B cell (primary cell): ENCODE results near the gene AP5M1. TPM values are rescaled to one million over a fixed set of nuclear protein-coding genes. Genes with fewer than 3 reads are reported as not detected.

Source experiments
- ATAC-seq: fragments of 200-7000 bp; cut with Tn5 transposase; one replicate; pipeline ENCODE4 v1.10.0; 2021; ENCODE audit warnings: low read depth, mild to moderate bottlenecking, moderate number of reproducible peaks, moderate library complexity
- CTCF ChIA-PET: fragments of 350-600 bp; sonication (Branson Sonifier 250); formaldehyde crosslinking; loops from one replicate; lab custom pipeline; 2021; ENCODE audit warnings: antibody characterized with exemption, inconsistent platforms; lab: Charles Lee
- POLR2A ChIA-PET: fragments of 350-600 bp; sonication (Branson Sonifier 250); formaldehyde crosslinking; loops from one replicate; lab custom pipeline; 2021; ENCODE audit warnings: antibody characterized with exemption; lab: Charles Lee
- DNase-seq: peaks from one replicate; pipeline ENCODE4 v3.0.0; 2013
- H2AFZ ChIP-seq: 2 replicates; pipeline ENCODE4 v1.6.1; 2012; ENCODE audit warnings: mild to moderate bottlenecking, low read depth, low read length; ENCODE audit not compliant: insufficient read depth, poor library complexity, severe bottlenecking
- H3K27ac ChIP-seq, 2 donors: 1 replicate in 1 of 2; 2 replicates in 1 of 2; pipeline ENCODE4 v1.5.1; 2012 to 2013; ENCODE audit warnings: low read length in 2 of 2, mild to moderate bottlenecking in 2 of 2, moderate library complexity in 1 of 2
- H3K27me3 ChIP-seq, 4 experiments: fragments of 200-600 bp in 1 of 4; sonication (generic) in 1 of 4; replicated peaks in 1 of 4; 1 replicate in 2 of 4; 2 replicates in 2 of 4; pipeline versions ENCODE4 v1.6.1 to v1.7.0; 2013 to 2016; ENCODE audit warnings: low read length in 3 of 4, mild to moderate bottlenecking in 2 of 4, mixed read lengths in 1 of 4, moderate library complexity in 1 of 4; ENCODE audit not compliant: insufficient read depth in 4 of 4, control insufficient read depth in 3 of 4; ENCODE audit errors: control extremely low read depth in 1 of 4
- H3K36me3 ChIP-seq, 2 experiments: replicated peaks in 1 of 2; 1 replicate in 1 of 2; 2 replicates in 1 of 2; pipeline versions ENCODE4 v1.6.1 to v1.7.1; 2013; ENCODE audit warnings: low read length in 1 of 2; ENCODE audit not compliant: insufficient read depth in 2 of 2, control insufficient read depth in 1 of 2; ENCODE audit errors: control extremely low read depth in 1 of 2, extremely low read depth in 1 of 2
- H3K4me1 ChIP-seq, 2 donors: fragments of 200-600 bp in 1 of 2; sonication (generic) in 1 of 2; 1 replicate in 1 of 2; 2 replicates in 1 of 2; pipeline versions ENCODE4 v1.5.1 to v1.6.1; 2013 to 2017; ENCODE audit warnings: low read length in 2 of 2; ENCODE audit not compliant: control insufficient read depth in 2 of 2, insufficient read depth in 2 of 2
- H3K4me2 ChIP-seq: replicated peaks from 2 replicates; pipeline ENCODE3; 2012; ENCODE audit warnings: mild to moderate bottlenecking, low read depth, low read length; ENCODE audit not compliant: poor library complexity, severe bottlenecking
- H3K4me3 ChIP-seq, 5 experiments: fragments of 200-600 bp in 1 of 5; sonication (generic) in 1 of 5; 1 replicate in 3 of 5; 2 replicates in 2 of 5; pipeline versions ENCODE4 v1.5.1 to v1.7.0; 2011 to 2016; ENCODE audit warnings: low read length in 4 of 5, mild to moderate bottlenecking in 4 of 5, low read depth in 2 of 5, control low read depth in 1 of 5, moderate library complexity in 1 of 5; ENCODE audit not compliant: insufficient read depth in 1 of 5; ENCODE audit errors: control extremely low read depth in 1 of 5, extremely low read depth in 1 of 5
- H3K79me2 ChIP-seq: fragments of 200-600 bp; sonication (generic); one replicate; pipeline ENCODE4 v1.6.0; 2016; ENCODE audit warnings: low read length; ENCODE audit not compliant: control insufficient read depth, insufficient read depth
- H3K9ac ChIP-seq: fragments of 200-600 bp; sonication (generic); 2 replicates; pipeline ENCODE4 v1.6.1; 2017; ENCODE audit warnings: mild to moderate bottlenecking, low read length, moderate library complexity
- H3K9me3 ChIP-seq, 3 donors: one replicate each; pipeline versions ENCODE4 v1.6.1 to v1.7.1; 2013; ENCODE audit warnings: low read length in 2 of 3; ENCODE audit not compliant: control insufficient read depth in 2 of 3, insufficient read depth in 1 of 3; ENCODE audit errors: control extremely low read depth in 1 of 3
- H4K20me1 ChIP-seq: 2 replicates; pipeline ENCODE4 v1.6.0; 2012; ENCODE audit warnings: mild to moderate bottlenecking, low read length; ENCODE audit not compliant: insufficient read depth, control insufficient read depth, poor library complexity, severe bottlenecking
- H3K27ac Mint-ChIP-seq: one replicate; pipeline ENCODE4 v1.8.0; 2021; ENCODE audit warnings: mixed read lengths
- H3K27me3 Mint-ChIP-seq: one replicate; pipeline ENCODE4 v1.8.0; 2021; ENCODE audit warnings: mixed read lengths
- H3K4me1 Mint-ChIP-seq: one replicate; pipeline ENCODE4 v1.8.0; 2021; ENCODE audit warnings: mixed read lengths
- H3K4me3 Mint-ChIP-seq: one replicate; pipeline ENCODE4 v1.8.0; 2021; ENCODE audit warnings: mixed read lengths
- H3K9me3 Mint-ChIP-seq: one replicate; pipeline ENCODE4 v1.8.0; 2022; ENCODE audit warnings: mixed read lengths; ENCODE audit not compliant: insufficient read depth
- CTCF ChIP-seq: fragments of 200-600 bp; IDR thresholded peaks from one replicate; pipeline ENCODE4 v1.8.0; 2022; ENCODE audit warnings: antibody characterized with exemption, mild to moderate bottlenecking
- EZH2 ChIP-seq: IDR thresholded peaks from 2 replicates; pipeline ENCODE4 v1.6.1; 2012; ENCODE audit warnings: borderline replicate concordance, low read depth, mild to moderate bottlenecking, moderate library complexity, low read length; ENCODE audit not compliant: insufficient read depth, poor library complexity, severe bottlenecking
- WGBS: methylation state at CpG from one replicate; pipeline ENCODE4 v1.1.5; 2013; ENCODE audit warnings: missing lambda C conversion rate; ENCODE audit not compliant: insufficient coverage; 5-methylcytosine and 5-hydroxymethylcytosine counted together
- intact Hi-C: fragments of 100-400 bp; cut with micrococcal nuclease; formaldehyde crosslinking; loops from one replicate; pipeline ENCODE4 v1.10.0; 2022
- polyA plus RNA-seq: library from polyadenylated mRNA; depleted of rRNA; stranded (reverse); fragments of >200 nt; gene quantifications from 2 replicates; pipeline ENCODE4 v1.2.3, GENCODE V29; 2012
- total RNA-seq, 2 donors: library from RNA; stranded (reverse); fragments of 120-200 nt in 1 of 2; gene quantifications; 1 replicate in 1 of 2; 2 replicates in 1 of 2; pipeline versions ENCODE4 v1.2.3 to v1.2.4, GENCODE V29; 2013 to 2022

AP5M1 gene
- total and polyA plus RNA-seq, 2 donors (not counting 1 experiment from before 2014, with no cell fraction given) = 14.5 to 53.6 TPM

GRCh38 chr14:57323721-57324120, 55.0 kb downstream of the AP5M1 start:
- Mint-ChIP-seq H3K27ac (no peak overlapping the region), H3K27me3 (peaks cover 15% of the 10 kb centered on the region), H3K4me1 (peaks cover 10% of the 10 kb centered on the region), H3K4me3 (no peak overlapping the region), H3K9me3 (no peaks in the 10 kb centered on the region)
- peaks cover 0 to 4% (median 1%) of the 10 kb centered on the region in 4 experiments for H3K27me3 ChIP-seq
- H3K4me2 ChIP-seq = no peak overlapping the region
- intact Hi-C loops = no loop called here
- no peak overlapping the region for H3K27ac ChIP-seq
- no peaks in the 10 kb centered on the region for H3K9me3 ChIP-seq
- peaks cover 5 to 7% of the 10 kb centered on the region in 2 donors for H3K4me1 ChIP-seq
- no peaks in the 10 kb centered on the region for H4K20me1 ChIP-seq
- 100% methylated on average over 1 of the region's 3 CpGs for WGBS
- ChIA-PET CTCF (interaction anchor here (3.4 kb wide), 1 partner anchor 833 kb away, joined by 15 read pairs; no protein-coding TSS in a partner anchor), POLR2A (no interaction called here)
- H3K36me3 ChIP-seq = no peaks in the 10 kb centered on the region
- no peak overlapping the region for H2AFZ ChIP-seq
- H3K9ac ChIP-seq = no peak overlapping the region
- no peak for DNase-seq
- no peak for ATAC-seq
- TF ChIP-seq CTCF (no peak), EZH2 (no peak)
- H3K4me3 ChIP-seq = no peak overlapping the region
- no peaks in the 10 kb centered on the region for H3K79me2 ChIP-seq

GRCh38 chr14:57326253-57326652, 57.5 kb downstream of the AP5M1 start:
- Histone ChIP-seq H3K9me3 (no peaks in the 10 kb centered on the region), H3K79me2 (no peaks in the 10 kb centered on the region), H3K27ac (no peak overlapping the region), H3K4me3 (no peak overlapping the region), H3K4me2 (peak overlapping the region; percentile 28), H4K20me1 (no peaks in the 10 kb centered on the region), H3K4me1 (peaks cover 5 to 7% of the 10 kb centered on the region in 2 donors), H3K36me3 (no peaks in the 10 kb centered on the region), H2AFZ (no peak overlapping the region), H3K9ac (no peak overlapping the region), H3K27me3 (peaks cover 0 to under 1% (median 0%) of the 10 kb centered on the region in 4 experiments)
- WGBS = 14% methylated on average over 4 of the region's 7 CpGs
- CTCF ChIA-PET = no interaction called here
- Mint-ChIP-seq H3K4me3 (no peak overlapping the region), H3K27ac (peak overlapping the region; percentile 46), H3K9me3 (no peaks in the 10 kb centered on the region), H3K27me3 (peaks cover 13% of the 10 kb centered on the region), H3K4me1 (peaks cover 10% of the 10 kb centered on the region)
- POLR2A ChIA-PET = no interaction called here
- DNase-seq = peak; percentile 54
- ATAC-seq = peak; percentile 90
- TF ChIP-seq CTCF (no peak), EZH2 (no peak)
- intact Hi-C loops = loop anchor here (2.0 kb wide), 1 partner anchor 65 kb away; the partner anchor contains the start of gene NAA30
